ENCODE measurements around the gene NAXE.

The NAXE gene

GRCh38 chr1:156641761-156642264, 50.2 kb downstream of the NAXE start, which contains the start of gene BCAN:
TSS of gene BCAN (plus strand) at chr1:156642117. CDS start at chr1:156646055, 3,938 bp downstream.
- no peak within 1 kb of the TSS for H3K27ac ChIP-seq (ENCODE audit: low read depth, low read length, poor library complexity, severe bottlenecking)
- no peak within 1 kb of the TSS for H3K4me2 ChIP-seq (ENCODE audit: low read length)
- no peak within 1 kb of the TSS for H2AFZ ChIP-seq (ENCODE audit: low read length)
- H3K9me3 ChIP-seq (ENCODE audit: low read length): no peaks in the 10 kb centered on the region
- no peak for TF ChIP-seq EZH2 (IDR thresholded peaks at IDR 0.05; ENCODE audit: borderline replicate concordance, low read length)
- H3K9me2 ChIP-seq (ENCODE audit: low read depth, low read length): no peaks in the 10 kb centered on the region
- no peaks in the 10 kb centered on the region for H3F3A ChIP-seq (ENCODE audit: insufficient read depth, low read length)
- no peaks in the 10 kb centered on the region for H3K79me2 ChIP-seq (ENCODE audit: insufficient read depth, low read length)
- H3K9ac ChIP-seq (ENCODE audit: low read length): no peak within 1 kb of the TSS
- no peaks in the 10 kb centered on the region for H3K4me1 ChIP-seq (ENCODE audit: insufficient read depth, low read length, severe bottlenecking)
- peaks cover 7% of the 10 kb centered on the region; the same call in 1 of the 2 replicates for H3K27me3 ChIP-seq (ENCODE audit: insufficient read depth, low read length)
- no peaks in the 10 kb centered on the region for H4K20me1 ChIP-seq (ENCODE audit: insufficient read depth, low read length)
- no peaks in the 10 kb centered on the region for H3K36me3 ChIP-seq (ENCODE audit: insufficient read depth, low read length)
- no peak within 1 kb of the TSS for H3K4me3 ChIP-seq (ENCODE audit: low read depth, low read length, poor library complexity, severe bottlenecking)

- Histone ChIP-seq H3K79me2 (ENCODE audit: insufficient read depth, low read length) (no peaks in the 10 kb centered on the region), H3K36me3 (ENCODE audit: insufficient read depth, low read length) (no peaks in the 10 kb centered on the region), H4K20me1 (ENCODE audit: insufficient read depth, low read length) (no peaks in the 10 kb centered on the region), H3K4me2 (ENCODE audit: low read length) (no peak overlapping the region), H3K9me3 (ENCODE audit: low read length) (no peaks in the 10 kb centered on the region), H3K27ac (ENCODE audit: low read depth, low read length, poor library complexity, severe bottlenecking) (no peak overlapping the region), H3K9me2 (ENCODE audit: low read depth, low read length) (no peaks in the 10 kb centered on the region), H3K9ac (ENCODE audit: low read length) (no peak overlapping the region), H2AFZ (ENCODE audit: low read length) (no peak overlapping the region), H3K4me1 (ENCODE audit: insufficient read depth, low read length, severe bottlenecking) (no peaks in the 10 kb centered on the region), H3F3A (ENCODE audit: insufficient read depth, low read length) (no peaks in the 10 kb centered on the region), H3K27me3 (ENCODE audit: insufficient read depth, low read length) (peaks cover 7% of the 10 kb centered on the region; the same call in 1 of the 2 replicates), H3K4me3 (ENCODE audit: low read depth, low read length, poor library complexity, severe bottlenecking) (no peak overlapping the region)
- TF ChIP-seq EZH2 (IDR thresholded peaks at IDR 0.05; ENCODE audit: borderline replicate concordance, low read length) (no peak), CTCF (IDR thresholded peaks at IDR 0.05; ENCODE audit: low read length) (no peak)
These were observed 50.9 kb downstream of the NAXE start for GRCh38 chr1:156642265-156643048.

- Histone ChIP-seq H3K4me3 (ENCODE audit: low read depth, low read length, poor library complexity, severe bottlenecking) (no peak overlapping the region), H2AFZ (ENCODE audit: low read length) (no peak overlapping the region), H3F3A (ENCODE audit: insufficient read depth, low read length) (no peaks in the 10 kb centered on the region), H4K20me1 (ENCODE audit: insufficient read depth, low read length) (no peaks in the 10 kb centered on the region), H3K27ac (ENCODE audit: low read depth, low read length, poor library complexity, severe bottlenecking) (no peak overlapping the region), H3K79me2 (ENCODE audit: insufficient read depth, low read length) (no peaks in the 10 kb centered on the region), H3K9me3 (ENCODE audit: low read length) (no peaks in the 10 kb centered on the region), H3K9me2 (ENCODE audit: low read depth, low read length) (no peaks in the 10 kb centered on the region), H3K36me3 (ENCODE audit: insufficient read depth, low read length) (no peaks in the 10 kb centered on the region), H3K9ac (ENCODE audit: low read length) (no peak overlapping the region), H3K4me2 (ENCODE audit: low read length) (no peak overlapping the region), H3K4me1 (ENCODE audit: insufficient read depth, low read length, severe bottlenecking) (no peaks in the 10 kb centered on the region), H3K27me3 (ENCODE audit: insufficient read depth, low read length) (peaks cover 7% of the 10 kb centered on the region; the same call in 1 of the 2 replicates)
- no peak for TF ChIP-seq EZH2 (IDR thresholded peaks at IDR 0.05; ENCODE audit: borderline replicate concordance, low read length)
- TF ChIP-seq CTCF (IDR thresholded peaks at IDR 0.05; ENCODE audit: low read length): no peak
These were observed 51.6 kb downstream of the NAXE start for GRCh38 chr1:156643049-156643777.
